Measurements from ENCODE around the gene AGTPBP1.
"Not testable (repeated sequence)": the region's sequence is repeated elsewhere in the genome, so short reads cannot be mapped to it uniquely, and the experiment has no call there.

Gene AGTPBP1, protein sequence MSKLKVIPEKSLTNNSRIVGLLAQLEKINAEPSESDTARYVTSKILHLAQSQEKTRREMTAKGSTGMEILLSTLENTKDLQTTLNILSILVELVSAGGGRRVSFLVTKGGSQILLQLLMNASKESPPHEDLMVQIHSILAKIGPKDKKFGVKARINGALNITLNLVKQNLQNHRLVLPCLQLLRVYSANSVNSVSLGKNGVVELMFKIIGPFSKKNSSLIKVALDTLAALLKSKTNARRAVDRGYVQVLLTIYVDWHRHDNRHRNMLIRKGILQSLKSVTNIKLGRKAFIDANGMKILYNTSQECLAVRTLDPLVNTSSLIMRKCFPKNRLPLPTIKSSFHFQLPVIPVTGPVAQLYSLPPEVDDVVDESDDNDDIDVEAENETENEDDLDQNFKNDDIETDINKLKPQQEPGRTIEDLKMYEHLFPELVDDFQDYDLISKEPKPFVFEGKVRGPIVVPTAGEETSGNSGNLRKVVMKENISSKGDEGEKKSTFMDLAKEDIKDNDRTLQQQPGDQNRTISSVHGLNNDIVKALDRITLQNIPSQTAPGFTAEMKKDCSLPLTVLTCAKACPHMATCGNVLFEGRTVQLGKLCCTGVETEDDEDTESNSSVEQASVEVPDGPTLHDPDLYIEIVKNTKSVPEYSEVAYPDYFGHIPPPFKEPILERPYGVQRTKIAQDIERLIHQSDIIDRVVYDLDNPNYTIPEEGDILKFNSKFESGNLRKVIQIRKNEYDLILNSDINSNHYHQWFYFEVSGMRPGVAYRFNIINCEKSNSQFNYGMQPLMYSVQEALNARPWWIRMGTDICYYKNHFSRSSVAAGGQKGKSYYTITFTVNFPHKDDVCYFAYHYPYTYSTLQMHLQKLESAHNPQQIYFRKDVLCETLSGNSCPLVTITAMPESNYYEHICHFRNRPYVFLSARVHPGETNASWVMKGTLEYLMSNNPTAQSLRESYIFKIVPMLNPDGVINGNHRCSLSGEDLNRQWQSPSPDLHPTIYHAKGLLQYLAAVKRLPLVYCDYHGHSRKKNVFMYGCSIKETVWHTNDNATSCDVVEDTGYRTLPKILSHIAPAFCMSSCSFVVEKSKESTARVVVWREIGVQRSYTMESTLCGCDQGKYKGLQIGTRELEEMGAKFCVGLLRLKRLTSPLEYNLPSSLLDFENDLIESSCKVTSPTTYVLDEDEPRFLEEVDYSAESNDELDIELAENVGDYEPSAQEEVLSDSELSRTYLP

DNA sequence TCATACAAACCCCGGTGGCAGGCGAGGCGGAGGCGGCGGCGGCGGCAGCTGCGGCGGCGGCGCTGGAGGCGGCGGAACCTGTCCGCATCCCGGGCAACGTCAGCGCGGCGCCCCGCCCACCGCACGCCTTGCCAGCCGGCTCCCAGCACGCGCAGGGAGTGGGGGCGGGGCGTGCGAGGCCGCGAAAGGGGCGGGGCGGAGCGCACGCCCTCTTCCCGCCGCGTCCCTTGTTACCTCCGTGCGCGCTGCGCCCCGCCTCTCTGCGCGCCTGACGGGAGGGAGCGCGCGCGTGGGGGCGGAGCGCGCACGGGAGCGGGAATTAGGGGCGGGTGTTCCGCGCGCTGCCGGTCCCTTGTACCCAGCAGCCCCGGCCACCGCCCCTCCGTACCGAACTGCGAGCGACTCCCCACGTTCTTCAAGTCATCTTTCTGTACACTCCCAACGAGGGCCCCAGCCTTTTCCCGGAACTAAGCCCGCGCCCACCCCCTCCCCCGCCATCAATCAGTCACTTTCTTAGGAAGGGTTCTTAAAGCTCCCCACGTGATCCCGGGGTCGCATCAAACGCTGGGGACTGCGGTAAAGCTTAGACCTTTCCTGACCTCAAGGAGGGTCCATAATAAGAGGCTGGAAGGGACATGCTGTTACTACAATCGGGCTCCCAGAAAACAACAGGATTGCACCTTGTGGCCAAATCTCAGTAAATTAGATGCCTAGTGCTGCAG lies at the start of gene AGTPBP1:
Gene AGTPBP1 (minus strand): TSS at position 80 of the 722 bp plus-strand sequence. CDS start 29,421 bp downstream, outside the sequence.
- DNase-seq (ENCODE audit: low read depth), result peak; percentile 63

DNA sequence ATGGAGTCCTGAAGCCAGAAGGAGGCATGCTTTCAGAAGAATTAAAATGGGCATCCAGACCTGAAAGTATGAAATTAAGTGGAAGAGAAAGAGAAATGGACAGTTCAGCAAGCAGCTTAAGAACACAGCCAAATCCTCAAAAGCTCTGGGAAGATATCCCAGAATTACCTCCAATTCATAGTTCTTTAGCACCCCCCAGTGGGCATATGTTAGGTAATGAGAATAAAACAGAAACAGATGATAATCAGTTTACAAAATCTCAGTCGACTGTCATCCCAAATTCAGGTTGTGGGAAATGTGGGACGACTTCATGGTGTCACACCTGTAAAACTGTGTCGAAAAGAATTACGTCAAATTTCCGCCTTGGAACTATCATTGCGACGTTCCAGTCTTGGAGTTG lies 44.4 kb upstream of the AGTPBP1 start:
- not testable (repeated sequence) for DNase-seq (ENCODE audit: low read depth)

DNA sequence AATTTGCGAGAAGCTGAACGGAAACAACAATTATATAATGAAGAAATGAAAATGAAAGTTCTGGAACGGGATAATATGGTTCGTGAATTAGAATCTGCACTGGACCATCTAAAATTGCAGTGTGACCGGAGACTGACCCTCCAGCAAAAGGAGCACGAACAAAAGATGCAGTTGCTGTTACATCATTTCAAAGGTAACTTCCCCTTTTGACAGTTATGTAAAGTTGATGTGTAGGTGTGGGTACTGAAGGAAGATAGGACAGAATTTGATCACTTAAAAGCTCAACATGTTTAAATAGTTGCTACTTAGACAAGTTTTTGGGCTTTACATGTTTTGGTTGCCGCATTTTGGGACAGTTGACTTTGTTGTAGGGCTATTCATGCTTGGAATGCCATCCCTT lies 32.1 kb upstream of the AGTPBP1 start:
- not testable (repeated sequence) for DNase-seq (ENCODE audit: low read depth)

DNA sequence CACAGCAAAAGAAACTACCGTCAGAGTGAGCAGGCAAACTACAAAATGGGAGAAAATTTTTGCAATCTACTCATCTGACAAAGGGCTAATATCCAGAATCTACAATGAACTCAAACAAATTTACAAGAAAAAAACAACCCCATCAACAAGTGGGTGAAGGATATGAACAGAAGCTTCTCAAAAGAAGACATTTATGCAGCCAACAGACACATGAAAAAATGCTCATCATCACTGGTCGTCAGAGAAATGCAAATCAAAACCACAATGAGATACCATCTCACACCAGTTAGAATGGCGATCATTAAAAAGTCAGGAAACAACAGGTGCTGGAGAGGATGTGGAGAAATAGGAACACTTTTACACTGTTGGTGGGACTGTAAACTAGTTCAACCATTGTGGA lies 20.0 kb upstream of the AGTPBP1 start:
- DNase-seq (ENCODE audit: low read depth), result not testable (repeated sequence)

DNA sequence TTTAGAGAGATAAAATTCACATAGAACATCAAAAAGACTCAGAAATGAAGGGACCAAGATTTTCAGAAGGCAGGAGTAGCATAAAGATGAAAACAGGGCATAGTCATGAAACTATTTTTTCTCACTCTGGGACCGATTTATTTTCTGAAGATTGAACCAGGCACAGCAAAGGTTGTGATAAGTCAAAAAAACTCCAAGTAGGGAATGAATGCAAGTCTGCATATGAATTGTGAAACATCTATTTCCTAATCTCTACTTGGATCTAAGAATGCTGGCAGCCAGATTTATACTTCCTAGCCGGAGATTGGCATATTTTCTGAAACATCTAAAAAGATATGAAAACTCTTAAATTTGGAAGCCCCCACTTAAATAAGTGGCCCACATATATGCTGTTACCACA lies 16.0 kb upstream of the AGTPBP1 start:
- DNase-seq (ENCODE audit: low read depth), result not testable (repeated sequence)

DNA sequence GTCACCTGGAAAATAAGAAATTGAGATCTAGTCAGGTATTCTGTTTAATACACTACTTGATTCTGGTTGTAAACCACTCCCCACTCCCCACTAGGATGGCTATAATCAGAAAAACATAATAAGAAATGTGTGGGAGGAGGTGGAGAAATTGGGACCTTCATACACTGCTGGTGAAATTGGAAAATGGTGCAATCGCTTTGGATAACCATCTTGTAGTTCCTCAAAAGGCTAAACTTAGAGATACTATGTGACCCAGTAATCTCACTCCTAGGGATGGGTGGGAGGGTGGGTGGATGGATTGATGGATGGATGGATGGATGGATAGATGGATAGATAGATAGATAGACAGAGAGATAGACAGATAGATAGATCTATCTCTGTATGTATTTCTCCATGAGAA lies 14.5 kb upstream of the AGTPBP1 start:
- not testable (repeated sequence) for DNase-seq (ENCODE audit: low read depth)

DNA sequence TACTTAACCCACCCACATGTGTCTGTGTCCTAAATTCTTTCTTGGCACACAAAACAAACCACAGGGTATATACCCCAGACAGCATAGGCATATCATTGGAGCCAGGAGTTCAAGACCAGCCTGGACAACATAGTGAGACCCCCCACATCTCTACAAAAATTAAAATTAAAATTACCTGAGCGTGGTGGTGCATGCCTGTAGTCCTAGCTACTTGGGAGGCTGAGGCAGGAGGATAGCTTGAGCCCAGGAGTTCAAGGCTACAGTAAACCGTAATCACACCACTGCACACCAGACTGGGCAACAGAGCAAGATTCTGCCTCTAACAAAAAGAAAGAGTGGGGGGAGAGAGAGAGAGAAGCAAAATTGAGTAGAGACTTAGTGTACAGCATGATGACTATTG lies 4.6 kb upstream of the AGTPBP1 start:
- DNase-seq (ENCODE audit: low read depth), result no peak

DNA sequence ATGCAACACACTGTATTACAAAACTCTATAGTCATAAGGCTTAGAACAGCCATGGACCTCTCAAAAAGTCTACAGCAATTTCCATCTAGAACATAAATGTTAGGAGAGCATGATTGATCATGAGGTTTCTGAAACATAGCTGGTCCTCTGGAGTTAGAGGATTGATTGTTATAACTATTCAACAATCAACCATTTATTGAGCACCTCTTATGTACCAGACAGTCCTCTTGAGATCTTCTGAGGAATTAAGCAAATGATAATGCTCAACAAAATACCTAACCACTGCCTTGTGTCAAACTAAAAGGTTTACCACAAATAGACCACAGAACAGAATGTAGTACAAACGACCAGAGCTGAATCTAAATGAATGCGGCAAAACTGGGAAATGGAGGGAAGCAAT lies 3.4 kb upstream of the AGTPBP1 start:
- no peak for DNase-seq (ENCODE audit: low read depth)

DNA sequence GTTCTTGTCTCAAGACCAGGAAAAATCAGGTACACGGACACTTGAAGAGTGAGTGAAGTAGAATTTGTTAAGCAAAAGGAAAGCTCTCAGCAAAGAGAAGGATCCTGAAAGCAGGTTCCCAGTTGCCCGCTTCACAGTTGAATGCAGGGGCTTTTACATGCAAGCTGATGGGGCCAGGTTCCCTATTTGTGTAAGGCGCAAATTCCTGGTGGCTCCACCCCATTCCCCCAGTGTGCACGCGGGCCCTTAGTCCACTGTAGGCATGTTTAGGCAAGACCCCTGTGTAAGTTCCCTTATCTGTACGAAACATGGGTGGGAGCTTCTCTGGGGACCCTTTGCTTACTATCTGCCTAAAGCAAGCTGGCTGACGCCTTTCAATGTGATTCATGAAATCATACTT lies 2.7 kb upstream of the AGTPBP1 start:
- DNase-seq (ENCODE audit: low read depth), result no peak

DNA sequence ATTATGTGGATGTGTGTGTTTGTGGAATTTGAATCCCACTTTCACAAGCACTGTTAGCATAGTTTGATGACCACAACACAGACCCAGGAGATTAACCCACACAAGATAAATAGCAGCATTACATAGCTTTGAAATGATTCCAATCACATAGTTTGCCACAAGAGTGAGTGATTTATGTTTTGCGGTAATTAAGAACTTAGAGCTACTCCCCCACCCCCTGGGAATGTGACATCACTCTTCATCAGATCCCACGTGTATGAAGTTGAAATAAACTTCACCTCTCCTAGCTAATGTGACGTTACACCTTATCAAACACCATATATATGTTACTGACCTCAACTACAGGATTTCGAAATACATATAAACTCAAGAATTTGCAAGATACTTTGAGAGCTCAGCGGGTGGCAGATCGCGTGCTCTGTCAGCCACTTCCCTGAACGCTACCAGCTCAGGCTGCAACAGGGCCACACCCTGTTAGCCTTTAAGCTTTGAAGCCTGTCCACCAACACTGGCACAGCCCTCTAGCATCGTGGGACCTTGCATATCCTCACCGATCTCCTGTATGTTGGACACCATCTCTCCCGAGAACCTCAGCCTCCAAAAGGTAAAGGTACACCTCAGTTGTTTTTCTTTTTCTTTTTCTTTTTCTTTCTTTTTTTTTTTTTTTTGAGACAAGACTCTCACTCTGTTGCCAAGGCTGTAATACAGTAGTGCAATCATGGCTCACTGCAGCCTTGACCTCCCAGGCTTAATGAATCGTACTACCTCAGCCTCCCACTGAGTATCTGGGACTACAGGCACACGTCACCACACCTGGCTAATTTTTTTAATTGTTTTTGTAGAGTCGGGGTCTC lies 1.7 kb upstream of the AGTPBP1 start:
- no peak for DNase-seq (ENCODE audit: low read depth)

DNA sequence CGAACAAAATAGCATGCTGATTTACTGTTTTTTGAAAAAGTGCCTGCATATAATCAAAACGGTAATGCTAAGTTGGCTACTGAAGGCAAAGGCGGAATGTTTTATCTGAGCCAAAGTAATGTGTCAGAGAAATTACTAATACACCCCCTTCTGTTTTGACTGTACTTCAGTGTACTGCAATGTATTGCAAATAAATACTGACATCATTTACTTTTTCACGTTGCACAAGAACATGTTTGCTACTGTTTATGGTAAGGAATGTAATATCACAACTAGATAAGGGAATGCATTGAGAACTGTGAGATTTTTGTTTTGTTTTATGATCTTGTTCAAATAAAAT lies 813 bp upstream of the AGTPBP1 start:
- no peak for DNase-seq (ENCODE audit: low read depth)

DNA sequence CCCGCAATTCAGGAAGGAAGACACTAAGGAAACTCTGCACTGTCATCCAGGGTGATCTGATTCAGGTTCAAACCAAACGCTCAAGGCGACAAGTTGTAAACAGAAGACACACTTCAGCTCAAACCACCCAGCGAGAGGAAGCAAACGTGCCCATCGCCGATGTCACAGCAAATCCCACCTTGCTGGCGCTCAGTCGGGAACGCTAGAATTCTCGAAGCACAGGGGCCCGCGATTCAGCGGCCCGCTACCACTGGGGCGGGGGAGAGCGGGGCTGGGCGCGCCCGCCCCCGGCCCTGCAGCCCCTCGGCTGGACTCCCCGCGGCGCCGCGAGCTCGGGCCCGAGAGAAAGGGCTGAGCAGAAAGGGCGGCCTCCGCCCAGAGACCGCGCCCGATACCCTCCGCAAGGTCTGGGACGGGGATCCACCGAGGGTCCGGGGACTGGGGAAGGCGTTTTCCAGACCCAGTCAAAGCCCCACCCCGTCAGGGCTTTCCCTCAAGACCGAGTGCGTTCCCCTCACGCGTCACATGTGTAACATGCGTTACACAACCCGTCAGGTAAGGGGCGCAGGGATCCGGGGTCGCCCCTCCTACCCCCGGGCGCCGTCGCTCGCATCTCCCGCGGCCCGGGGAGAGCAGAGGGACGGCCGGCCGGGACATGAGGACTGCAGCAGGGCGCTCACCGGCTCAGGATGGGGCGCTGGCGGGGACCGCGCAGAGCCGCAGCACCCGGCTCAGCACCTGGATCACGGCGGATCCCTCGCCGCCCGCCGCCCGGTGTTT lies 469 bp downstream of the AGTPBP1 start:
- DNase-seq (ENCODE audit: low read depth), result no peak

DNA sequence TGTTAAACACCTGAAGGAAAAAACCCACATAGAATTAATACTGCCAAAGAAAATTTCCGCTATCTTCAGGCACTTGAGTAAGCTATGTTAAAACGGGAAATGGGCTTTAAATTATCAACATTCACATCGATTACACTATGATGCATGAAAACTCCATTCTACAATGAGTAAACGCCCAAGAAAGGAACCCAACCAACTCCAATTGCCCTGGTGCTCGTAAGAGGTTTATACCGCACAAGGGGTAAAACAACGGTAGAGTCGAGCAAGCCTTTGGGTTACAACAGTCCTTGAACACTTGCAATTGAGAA lies 1.0 kb downstream of the AGTPBP1 start:
- DNase-seq (ENCODE audit: low read depth), result no peak

DNA sequence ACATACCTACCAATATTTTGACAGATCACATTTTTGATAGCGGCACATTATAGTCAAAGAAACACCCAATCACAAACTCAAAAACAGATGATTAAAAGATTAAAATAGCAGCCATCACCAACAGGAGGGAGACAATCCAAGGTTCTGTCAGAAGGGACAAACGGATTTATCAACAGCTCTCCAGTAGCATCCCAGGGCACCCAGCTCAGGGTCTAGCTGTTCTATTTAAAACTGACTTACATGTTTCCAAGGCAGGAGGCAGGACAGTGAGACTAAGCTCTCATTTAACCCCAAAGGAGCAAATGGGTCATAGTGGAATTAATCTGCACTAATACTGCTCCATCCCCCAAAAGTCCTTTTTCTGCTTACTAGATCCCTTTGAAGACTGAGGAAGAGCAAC lies 3.2 kb downstream of the AGTPBP1 start:
- DNase-seq (ENCODE audit: low read depth), result no peak

DNA sequence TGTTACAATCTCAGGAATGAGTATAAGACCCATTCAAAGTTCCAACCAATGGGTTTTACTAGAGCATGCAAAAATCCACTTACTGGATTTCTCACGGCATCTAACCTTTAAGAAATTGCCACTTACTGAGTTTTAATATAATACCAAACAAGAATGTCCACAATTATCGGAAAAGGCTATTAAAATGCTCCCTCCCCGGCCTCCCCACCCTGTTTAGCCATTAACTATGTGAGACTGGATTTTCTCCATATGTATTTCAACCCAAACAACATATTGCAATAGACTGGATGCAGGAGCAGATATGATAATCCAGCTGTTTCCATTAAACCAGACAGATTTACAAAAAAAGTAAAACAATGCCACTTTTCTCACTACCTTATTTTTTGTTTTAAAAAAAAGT lies 4.1 kb downstream of the AGTPBP1 start:
- DNase-seq (ENCODE audit: low read depth), result no peak

DNA sequence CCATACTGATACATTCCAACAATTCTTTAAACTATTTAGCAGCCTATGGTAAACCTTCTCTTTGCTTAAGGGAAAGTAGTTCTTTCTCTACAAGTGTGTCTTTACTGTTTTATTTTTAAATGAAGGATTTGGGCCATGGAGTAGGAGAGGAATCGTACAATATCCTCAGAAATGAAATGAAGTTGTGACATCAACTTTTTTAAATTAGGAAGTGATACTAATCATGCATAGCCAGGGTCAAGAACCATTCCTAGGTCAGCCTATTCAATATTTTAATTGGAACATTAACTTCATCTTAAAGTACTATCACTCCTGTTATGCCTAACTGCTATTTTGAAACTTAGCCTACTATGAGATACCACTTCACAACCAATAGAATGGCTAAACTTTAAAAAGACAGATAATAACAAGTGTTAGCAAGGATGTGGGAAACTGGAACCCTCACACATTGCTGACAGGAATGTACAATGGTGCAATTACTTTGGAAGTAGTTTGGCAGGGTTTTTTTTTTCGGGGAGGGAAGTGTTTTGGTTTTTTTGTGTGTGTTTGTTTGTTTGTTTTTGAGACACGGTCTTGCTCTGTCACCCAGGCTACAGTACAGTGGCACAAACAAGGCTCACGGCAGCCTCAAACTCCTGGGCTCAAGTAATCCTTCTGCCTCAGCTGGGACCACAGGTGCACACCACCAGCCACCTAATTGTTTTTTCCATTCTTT lies 10.7 kb downstream of the AGTPBP1 start:
- no peak for DNase-seq (ENCODE audit: low read depth)

DNA sequence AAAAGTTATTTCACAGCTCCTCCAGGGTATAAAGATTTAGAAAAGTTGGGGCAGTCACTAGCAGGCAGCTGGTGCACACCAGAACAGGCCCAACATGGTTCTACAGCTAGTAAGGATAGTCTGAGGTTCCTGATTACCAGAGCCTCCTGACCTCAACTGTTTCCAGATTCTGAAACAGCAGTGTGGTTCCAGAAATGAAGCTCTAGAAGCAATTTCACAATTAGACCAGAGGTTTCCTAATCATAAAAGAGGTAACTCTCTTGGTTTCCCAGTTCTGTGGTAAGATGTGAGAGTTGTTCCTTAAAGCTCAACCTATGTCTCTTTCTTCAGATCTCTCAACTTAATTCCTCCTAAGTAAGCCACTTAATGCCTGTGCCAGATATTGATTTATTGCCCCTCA lies 11.9 kb downstream of the AGTPBP1 start:
- no peak for DNase-seq (ENCODE audit: low read depth)

DNA sequence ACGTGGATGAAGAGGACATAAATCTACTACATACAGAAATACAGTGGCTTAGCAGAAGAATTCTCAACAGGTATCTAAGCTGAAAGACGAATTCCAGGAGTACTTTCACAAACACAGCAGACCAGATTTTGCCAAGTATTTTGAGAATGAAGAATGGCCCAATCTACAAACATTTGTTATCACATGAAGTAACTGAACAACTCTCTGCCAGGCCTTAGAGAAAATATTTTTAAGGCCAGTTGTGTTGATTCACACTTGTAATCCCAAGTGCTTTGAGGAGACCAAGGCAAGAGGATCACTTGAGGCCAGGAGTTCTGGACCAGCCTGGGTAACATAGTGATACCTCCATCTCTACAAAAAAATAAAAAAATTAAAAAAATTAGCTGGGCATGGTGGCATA lies 14.3 kb downstream of the AGTPBP1 start:
- DNase-seq (ENCODE audit: low read depth), result no peak

DNA sequence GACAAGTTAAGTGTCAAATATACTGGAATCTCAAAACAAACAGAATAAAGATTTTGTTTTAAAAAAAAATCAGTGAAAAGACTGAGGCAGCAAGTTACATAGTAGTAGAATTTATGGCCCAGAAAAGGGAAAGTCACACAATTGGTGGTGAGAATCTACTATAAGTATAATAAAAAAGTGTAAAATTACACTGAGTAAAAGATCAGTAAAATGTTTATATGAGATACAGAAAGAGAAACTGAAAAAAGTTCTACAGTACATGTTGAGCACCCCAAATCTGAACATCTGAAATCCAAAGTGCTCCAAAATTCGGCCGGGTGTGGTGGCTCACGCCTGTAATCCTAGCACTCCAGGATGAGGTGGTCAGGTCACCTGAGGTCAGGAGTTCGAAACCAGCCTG lies 15.0 kb downstream of the AGTPBP1 start:
- no peak for DNase-seq (ENCODE audit: low read depth)

DNA sequence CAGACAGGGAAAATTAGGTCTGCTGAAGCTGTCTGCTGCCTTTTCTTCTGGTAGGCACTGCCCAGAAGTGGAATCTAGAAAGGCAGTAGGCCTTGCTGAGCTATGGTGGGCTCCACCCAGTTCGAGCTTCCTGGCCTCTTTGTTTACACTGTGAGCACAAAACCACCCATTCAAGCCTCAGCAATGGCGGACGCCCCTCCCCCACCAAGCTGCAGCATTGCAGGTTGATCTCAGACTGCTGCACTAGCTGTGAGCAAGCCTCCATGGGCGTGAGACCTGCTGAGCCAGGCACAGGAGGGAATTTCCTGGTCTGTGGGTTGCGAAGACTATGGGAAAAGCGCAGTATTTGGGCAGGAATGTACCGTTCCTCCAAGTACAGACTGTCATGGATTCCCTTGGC lies 18.5 kb downstream of the AGTPBP1 start:
- no peak for DNase-seq (ENCODE audit: low read depth)

All from CMK (cell line).